ENCODE results near the gene DUS2.
A peak's percentile ranks its signal among the peaks of the same experiment; 100 is the strongest.

The DUS2 gene

DNA sequence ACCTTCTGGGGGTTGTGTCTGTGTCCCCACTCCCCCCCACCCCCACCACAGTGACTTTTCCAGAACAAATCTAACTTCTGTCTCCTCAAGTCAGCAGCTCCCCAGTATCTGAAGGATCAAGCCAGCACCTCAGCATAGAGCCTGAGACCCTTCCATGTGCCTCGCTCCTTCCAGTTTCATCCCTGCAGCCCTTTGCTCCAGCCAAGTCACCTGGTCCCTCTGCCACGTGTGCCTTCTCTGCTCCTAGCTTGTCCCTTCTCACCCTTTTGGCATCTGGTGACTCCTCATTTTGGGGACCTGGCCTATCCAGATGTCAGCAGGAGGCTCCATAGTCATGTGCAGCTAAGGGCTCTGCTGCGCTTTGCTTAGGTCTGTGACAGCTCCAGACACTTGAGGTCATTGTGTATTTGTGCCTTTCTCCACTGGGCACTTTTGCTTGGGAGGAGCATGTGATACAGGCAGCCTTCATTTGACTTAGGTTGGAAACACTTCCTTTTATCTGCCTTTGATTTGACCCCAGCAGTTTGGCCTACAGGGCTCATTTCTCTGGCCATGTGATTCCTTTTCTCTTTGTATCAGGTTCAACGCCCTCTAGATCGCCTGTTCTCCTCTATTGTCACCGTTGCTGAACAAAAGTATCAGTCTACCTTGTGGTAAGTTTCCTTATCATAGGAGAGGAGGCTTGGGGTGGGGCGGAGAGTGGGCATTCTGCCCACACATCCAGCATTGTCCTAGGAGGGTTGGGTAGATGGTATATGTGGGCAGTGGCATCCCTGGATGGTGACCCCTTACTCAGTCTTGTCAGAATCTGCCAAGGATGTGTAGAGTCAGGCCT is 55.0 kb downstream of the DUS2 start:
- DNase-seq (ENCODE audit: low read depth), result no peak

DNA sequence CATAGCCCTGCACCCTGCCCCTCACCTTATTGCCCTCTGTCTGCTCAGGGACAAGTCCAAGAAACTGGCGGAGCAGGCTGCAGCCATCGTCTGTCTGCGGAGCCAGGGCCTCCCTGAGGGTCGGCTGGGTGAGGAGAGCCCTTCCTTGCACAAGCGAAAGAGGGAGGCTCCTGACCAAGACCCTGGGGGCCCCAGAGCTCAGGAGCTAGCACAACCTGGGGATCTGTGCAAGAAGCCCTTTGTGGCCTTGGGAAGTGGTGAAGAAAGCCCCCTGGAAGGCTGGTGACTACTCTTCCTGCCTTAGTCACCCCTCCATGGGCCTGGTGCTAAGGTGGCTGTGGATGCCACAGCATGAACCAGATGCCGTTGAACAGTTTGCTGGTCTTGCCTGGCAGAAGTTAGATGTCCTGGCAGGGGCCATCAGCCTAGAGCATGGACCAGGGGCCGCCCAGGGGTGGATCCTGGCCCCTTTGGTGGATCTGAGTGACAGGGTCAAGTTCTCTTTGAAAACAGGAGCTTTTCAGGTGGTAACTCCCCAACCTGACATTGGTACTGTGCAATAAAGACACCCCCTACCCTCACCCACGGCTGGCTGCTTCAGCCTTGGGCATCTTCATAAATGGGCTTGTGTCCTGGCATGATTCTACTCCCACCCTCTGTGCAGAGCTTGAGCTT is 55.8 kb downstream of the DUS2 start:
- DNase-seq (ENCODE audit: low read depth), result no peak

DNA sequence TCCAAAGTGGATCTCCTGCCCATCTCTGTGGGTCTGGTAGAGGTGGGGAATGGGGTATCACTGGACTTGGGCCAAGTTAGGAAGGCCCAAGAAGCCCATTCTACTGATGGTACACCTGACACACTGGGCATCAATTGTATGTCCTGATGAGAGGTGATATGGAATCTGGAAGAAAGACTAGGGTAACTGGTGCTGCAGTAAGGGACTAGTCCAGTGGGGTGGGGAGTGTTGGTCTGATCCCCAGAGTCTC is 56.2 kb downstream of the DUS2 start:
- DNase-seq (ENCODE audit: low read depth), result no peak

DNA sequence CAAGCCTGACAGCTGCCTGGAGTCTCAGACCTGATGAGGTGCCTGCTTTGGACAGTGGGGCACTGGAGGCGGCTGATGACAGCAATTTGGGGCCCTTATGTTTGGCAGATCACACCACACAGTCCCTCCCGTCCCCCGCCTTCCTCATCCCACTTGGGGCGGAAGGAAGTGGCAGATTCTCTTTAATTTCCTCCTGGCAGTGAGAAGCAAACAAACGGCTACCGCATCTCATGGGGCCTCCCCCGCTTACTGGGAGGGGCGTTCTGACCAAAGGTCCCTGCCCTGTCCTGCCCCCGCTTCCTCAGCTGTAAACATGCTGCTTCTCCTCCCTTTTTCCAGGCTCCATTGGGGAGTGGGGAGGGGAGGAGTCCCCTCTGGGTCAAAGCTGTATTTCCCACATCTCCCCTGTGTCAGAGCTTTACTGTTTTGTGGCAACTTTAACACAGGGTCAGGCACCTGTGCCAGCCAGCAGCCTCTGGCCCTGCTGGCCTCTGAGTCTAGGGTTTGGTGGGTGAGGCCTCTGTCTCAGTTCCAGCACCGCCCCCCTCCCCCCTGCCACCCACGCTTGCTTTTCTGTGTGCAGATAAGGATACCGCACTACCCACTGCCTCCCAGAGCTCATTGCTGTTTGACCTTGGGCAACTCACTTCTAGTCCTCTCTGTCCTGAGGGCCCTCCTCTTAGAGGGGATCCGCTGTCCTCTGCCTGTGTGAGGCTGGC is 56.7 kb downstream of the DUS2 start:
- DNase-seq (ENCODE audit: low read depth), result no peak

DNA sequence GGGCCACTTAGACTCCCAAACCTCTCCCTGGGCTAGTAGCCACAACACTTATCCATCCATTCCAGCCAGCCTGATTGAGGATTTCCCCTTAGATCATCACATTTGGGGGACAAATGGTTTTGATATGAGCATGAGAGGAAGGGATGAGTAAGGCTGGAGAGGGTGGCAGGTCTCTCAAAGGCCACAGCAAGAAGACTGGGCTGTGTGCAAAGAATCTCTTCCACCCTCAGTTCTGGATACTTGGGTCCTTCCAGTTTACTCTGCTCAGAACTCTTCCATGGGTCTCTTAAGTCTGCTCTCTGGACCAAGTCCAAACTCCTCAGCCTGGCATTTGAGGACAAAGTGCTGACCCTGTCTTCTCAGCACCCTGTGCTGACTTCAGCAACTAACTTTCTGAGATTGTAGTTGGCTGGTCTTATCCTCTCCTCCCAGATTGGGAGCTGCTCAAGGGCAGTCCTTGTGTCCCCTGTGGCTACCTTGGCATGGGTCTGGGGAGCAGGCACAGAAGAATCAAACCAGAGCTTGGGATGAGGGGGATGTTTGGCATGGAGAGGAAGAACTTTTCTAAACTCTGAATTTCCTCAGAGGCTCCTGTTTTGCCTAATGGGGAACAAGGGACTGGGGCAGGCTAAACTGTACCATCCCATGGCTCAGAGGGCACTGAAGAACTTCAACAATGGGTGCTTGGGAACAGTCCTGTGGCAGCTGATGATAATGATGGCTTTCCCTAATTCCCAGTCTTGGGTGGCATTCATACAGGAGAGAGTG is 59.0 kb downstream of the DUS2 start:
- DNase-seq (ENCODE audit: low read depth), result no peak

DNA sequence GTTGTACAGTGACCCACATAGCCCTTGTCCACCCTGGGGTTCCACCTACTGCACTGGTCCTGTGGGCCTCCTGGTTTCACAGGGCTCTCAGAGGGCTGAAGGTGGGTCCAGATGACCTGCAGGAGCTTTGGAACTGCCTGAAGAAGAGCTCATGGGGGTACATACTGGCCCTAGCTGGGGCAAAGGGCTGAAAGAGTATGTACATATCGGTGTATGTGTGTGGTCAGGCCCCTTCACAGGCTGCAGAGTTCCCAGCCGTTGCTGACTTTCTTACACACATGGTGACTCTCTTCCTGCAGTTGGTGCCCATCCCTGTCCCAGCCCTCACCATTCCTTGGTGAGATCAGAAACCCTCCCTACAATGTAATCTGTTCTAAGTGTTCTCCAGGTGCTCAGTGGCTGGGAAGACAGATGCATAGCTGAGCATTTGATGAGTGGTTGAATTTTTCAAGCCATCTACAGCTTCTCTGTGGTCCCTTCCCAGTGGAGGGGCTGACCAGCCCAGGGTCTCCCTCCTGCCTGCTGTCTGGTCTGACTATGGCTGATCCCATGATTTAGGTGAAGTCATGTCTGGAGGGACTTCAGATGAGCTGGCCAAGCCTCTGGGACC is 59.6 kb downstream of the DUS2 start:
- no peak for DNase-seq (ENCODE audit: low read depth)

DNA sequence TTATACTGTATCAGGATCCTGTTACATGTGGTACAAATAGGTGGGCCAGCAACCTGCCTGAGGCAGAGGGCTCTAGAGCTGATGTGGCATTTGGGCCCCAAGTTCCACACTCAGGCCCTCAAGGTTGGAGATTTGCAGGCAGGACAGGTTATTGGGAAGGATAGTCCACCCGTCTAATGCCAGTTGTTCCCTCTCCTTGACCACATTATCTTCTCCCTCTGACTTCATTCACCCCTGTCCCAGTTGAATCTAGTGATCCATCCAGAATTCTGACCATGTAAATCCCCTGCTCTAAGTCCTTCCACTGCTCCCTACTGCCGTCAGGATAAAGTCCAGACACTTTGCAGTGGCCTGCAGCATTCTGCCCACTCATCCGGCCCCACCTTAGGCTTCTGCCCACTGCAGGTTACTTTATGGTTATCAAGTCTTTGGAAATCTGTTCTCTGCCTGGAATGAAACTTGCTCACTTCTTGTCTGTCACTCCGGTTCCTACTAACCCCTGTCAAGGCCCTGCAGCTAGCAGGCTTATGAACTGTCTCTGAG is 60.2 kb downstream of the DUS2 start:
- DNase-seq (ENCODE audit: low read depth), result no peak

DNA sequence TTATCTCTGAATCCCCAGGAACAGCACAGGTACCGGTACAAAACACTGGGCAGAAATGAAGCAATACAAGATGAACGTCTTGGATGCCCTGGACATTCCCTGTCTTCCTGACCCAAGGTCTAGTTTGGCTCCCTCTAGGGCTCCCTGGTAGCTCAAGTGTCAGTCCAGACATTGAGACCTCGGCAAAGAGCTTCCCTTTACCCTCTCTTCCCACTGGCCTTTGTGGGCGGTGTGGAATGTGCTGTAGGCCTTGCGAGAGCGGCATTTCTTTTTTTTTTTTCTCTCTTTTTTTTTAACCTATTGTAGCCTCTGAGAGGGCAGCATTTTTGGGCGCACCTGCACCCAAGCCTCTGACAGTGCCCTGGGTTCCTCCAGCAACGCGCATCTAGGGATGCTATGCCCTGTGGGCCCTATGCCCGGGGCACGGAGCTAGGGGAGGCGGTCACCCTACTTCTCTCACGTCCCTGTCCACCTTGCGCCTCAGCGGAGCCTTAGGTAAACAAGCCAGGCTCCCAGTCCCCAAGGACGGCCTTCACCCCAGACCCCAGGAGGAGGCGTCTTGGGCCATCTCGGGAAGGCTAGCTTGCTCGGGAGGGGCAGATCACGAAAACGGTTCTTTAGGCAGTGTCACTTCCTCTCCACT is 60.9 kb downstream of the DUS2 start:
- DNase-seq (ENCODE audit: low read depth), result no peak

DNA sequence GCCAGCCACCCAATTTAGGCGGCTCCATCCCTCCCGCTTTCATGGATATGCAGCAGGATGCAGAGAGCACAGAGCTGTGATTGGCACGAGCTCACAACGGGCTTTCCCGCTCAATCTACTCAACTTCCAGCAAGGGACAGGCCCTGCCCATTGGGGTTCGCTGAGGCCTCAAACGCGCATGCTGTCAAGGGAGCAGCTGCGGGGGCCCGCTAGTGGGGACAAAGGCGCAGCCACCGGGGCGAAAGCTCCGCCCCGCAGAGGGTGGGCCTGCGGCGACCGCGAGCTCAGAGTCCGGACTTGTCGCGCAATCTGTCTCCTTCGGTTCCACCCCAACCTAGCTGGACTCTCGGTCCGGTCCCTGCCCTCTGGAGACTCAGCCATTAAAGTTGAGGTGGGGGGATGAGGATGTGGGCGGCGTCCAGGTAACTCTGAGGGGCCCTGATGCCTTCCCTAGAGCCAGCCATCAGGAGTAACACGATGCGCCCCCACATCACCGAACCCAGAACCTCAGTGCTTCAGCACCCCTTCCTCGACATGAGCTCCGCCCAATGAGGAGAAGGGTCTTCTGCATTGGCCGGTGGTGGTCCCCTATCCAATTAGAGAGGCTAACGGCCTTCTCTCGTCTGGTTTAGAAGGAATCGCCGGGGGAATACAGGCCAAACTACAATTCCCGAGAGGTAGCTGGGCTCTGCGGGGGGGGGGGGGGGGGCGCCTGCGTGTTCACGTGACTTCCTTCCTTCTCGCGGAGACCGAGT is 61.6 kb downstream of the DUS2 start:
- no peak for DNase-seq (ENCODE audit: low read depth)

DNA sequence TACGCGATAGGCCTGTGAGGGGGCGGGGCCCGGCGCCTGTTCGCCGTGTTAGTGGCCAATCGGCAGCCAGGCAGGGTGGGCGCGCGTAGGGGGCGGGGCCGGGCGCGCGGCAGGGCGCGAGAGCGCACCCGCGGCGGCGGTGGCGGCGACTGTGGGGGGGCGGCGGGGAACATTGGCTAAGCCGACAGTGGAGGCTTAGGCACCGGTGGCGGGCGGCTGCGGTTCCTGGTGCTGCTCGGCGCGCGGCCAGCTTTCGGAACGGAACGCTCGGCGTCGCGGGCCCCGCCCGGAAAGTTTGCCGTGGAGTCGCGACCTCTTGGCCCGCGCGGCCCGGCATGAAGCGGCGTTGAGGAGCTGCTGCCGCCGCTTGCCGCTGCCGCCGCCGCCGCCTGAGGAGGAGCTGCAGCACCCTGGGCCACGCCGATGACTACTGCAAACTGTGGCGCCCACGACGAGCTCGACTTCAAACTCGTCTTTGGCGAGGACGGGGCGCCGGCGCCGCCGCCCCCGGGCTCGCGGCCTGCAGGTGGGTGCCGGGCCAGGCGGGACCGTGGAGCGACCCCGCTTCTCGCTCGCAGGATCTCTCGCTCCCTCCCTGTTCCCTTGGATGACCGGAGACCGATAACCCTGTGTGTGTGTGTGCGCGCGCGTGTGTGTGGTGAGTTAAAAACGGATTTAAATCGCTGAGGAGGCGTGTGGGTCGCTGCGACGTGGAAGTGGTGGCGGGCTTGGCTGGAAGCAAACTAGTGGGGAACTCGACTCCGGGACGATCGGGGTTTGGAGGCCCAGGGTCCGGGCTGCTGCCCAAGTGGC is 62.4 kb downstream of the DUS2 start, which contains the start of gene NFATC3:
Gene NFATC3 (plus strand): TSS at position 112 of the 813 bp plus-strand sequence. CDS start 312 bp downstream, at position 424.
- DNase-seq (ENCODE audit: low read depth), result peak; percentile 91

DNA sequence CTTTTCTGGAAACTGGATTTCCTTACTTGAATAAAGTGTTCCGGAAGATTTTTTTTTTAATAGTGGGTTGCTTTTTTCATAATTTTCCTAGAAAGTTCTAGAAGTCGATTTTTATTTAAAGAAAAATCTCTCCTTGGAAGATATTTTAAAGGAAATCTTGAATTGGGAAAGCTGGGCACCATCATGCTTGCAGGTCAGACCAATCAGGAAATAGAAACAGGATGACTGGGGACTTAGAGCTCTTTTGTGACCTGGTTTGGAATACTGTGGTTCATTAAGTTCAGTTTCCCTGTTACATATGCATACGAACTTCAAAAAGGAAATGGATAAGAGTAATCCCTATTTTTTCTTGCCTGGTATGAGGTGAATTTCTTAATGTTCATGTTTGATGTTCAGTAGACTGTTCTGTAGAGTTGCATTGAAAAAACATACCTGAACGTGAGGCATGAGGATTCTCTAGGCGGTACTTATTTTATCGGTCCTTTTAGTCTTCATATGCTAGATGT is 63.3 kb downstream of the DUS2 start:
- no peak for DNase-seq (ENCODE audit: low read depth)

DNA sequence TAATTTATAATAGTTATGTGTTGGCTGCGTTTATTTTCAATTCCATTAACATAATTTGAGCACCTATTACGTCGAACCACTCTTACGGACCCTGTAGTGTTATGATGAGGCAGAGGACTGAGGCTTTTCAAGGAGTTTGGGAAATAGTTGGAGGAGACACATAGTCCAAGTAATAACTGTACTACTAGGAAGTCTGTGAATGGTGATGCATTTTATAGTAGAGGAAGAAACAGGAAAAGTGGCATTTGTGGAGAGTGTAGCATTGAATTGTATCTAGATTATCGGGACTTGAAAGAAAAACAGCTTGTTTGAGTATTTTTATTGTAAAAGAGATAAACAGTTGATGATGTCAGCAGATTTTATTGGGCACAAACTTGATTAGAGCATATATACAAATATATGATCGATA is 63.8 kb downstream of the DUS2 start:
- no peak for DNase-seq (ENCODE audit: low read depth)

DNA sequence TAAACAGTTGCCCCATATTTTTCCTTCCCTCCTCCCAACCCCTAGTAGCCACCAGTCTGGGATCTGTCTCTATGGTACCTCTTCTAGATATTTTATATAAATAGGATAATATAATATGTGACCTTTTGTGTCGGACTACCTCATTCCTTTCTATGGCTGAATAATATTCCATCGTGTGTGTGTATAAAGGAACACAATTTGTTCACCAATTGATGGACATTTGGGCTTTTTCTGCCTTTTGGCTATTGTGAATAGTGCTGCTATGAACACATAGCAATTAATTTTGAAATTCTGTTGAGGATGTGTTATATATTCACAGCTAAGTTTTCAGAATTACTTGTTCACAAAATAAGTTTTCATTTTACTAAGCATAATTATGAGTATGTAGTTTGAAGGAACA is 64.6 kb downstream of the DUS2 start:
- DNase-seq (ENCODE audit: low read depth), result no peak

DNA sequence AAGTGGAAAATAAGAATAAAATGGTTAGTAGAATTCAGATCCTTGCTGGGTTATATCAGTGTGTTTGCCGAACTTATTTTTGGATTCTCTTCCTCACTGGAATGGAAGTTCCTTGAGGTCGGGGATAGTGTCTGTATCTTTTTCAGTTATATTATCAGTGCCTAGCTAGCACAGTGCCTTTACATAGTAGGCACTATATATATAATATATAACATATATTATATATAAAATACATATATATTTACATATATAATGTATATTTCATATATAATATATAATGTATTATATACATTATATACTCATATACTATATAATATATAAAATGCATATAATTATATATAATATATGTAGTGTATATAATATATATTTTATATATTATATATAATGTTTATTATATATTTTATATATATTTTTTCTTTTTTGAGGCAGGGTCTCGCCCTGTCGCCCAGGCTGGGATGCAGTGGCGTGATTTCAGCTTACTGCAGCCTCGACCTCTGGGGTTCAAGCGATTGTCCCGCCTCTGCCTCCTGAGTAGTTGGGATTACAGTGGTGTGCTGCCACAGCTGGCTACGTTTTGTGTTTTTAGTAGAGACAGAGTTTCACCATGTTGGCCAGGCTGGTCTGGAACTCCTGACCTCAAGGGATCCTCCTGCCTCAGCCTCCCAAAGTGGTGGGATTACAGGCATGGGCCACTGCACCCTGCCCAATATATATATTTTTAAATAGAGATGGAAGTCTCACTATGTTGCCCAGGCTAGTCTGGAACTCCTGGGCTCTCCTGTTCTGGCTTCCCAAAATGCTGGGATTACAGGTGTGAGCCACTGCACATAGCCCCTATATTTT is 65.3 kb downstream of the DUS2 start:
- no peak for DNase-seq (ENCODE audit: low read depth)

DNA sequence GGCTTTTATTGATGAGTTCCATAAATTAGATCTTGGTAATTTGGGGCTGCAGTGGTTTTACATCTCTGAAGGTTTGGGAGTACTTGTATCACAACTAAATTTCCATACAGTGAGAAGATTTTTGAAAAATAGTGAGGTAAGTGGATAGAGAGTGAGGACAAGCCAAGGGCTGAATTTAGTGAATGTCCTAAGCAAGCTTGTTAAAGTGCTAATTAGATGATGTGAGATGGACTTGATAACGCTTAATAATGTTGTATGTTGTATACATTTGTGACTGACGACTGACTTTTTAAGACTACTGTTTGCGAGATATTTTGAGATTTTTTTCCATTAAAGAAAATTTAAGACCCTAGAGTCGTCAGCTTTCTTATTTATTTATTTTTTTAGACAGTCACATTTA is 66.0 kb downstream of the DUS2 start:
- no peak for DNase-seq (ENCODE audit: low read depth)

DNA sequence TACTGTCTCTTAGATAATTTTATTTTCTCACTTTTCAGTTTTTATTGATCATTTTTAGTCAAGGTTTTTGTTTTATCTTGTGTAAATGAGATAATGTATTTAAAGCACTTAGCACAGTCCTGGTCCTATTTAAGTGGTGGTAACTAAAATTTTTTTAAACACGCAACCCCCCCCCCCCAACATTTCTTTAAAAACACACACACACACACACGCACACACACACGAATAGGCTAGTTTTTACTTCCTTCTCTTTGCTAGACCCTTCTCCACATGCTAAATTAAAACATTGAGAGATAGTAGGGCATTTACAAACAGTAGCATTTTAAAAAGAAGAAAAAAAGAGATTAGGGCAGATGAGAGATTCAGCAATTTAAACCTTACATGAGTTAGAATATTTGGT is 67.0 kb downstream of the DUS2 start:
- DNase-seq (ENCODE audit: low read depth), result no peak

DNA sequence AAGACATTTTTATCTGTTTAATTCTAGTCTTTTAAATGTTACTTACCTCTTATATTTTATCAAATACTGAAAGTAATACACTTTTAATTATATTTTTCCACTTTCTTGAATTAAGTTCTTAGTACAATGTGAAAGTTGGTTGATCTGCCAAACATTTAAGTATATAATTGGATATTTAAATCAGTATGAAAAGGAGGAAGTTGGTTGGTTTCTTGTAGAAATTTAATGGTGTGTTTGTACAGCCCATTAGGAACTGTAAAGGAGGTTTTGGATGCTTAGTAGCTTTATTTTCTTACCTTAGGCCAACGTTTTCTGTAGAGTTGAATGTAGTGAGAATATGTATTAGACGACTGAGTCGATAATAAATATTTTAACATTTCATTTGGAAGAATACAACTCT is 67.4 kb downstream of the DUS2 start:
- DNase-seq (ENCODE audit: low read depth), result no peak
